Keratinocyte (primary cell): ENCODE results near the gene TRIM9. TPM values are rescaled to one million over a fixed set of nuclear protein-coding genes. Genes with fewer than 3 reads are reported as not detected.

ENCODE experiments used
- DNase-seq: peaks from one replicate; pipeline ENCODE4 v3.0.0-alpha.2; 2011; ENCODE audit warnings: low read depth, missing footprints, low spot score
- FAIRE-seq: peaks from 2 replicates; lab custom pipeline; 2011; peaks lifted over from hg19 to GRCh38; lab: Jason Lieb, UNC
- H2AFZ ChIP-seq: 2 replicates; pipeline ENCODE4 v1.6.0; 2012; ENCODE audit warnings: low read length, control low read depth, inconsistent platforms; ENCODE audit not compliant: control insufficient read depth
- H3K27ac ChIP-seq: 2 replicates; pipeline ENCODE4 v1.5.1; 2011; ENCODE audit warnings: low read length; ENCODE audit not compliant: control insufficient read depth, insufficient read depth
- H3K27me3 ChIP-seq: 3 replicates; pipeline ENCODE4 v1.6.0; 2011; ENCODE audit warnings: low read length; ENCODE audit not compliant: control insufficient read depth, insufficient read depth; ENCODE audit errors: extremely low read depth
- H3K36me3 ChIP-seq, 2 experiments: 2 replicates in 1 of 2; 3 replicates in 1 of 2; pipeline ENCODE4 v1.5.1; 2011; ENCODE audit warnings: low read length in 2 of 2, mild to moderate bottlenecking in 1 of 2; ENCODE audit not compliant: control insufficient read depth in 2 of 2, insufficient read depth in 2 of 2; ENCODE audit errors: extremely low read depth in 1 of 2
- H3K4me1 ChIP-seq: 3 replicates; pipeline ENCODE4 v1.5.1; 2011; ENCODE audit warnings: low read length; ENCODE audit not compliant: control insufficient read depth, insufficient read depth; ENCODE audit errors: extremely low read depth
- H3K4me2 ChIP-seq: 3 replicates; pipeline ENCODE4 v1.6.0; 2011; ENCODE audit warnings: low read depth, low read length; ENCODE audit not compliant: control insufficient read depth, insufficient read depth; ENCODE audit errors: extremely low read depth
- H3K4me3 ChIP-seq, 3 experiments: fragments of 200-600 bp in 1 of 3; sonication (generic) in 1 of 3; 2 replicates in 2 of 3; 3 replicates in 1 of 3; pipeline ENCODE4 v1.5.1; 2011 to 2016; ENCODE audit warnings: low read length in 3 of 3, mild to moderate bottlenecking in 3 of 3, control low read depth in 2 of 3, inconsistent platforms in 1 of 3, low read depth in 1 of 3, mixed read lengths in 1 of 3, mixed run types in 1 of 3, moderate library complexity in 1 of 3; ENCODE audit not compliant: control insufficient read depth in 2 of 3, insufficient read depth in 2 of 3; ENCODE audit errors: extremely low read depth in 1 of 3
- H3K79me2 ChIP-seq: 2 replicates; pipeline ENCODE4 v1.6.0; 2012; ENCODE audit warnings: low read length; ENCODE audit not compliant: control insufficient read depth, insufficient read depth
- H3K9ac ChIP-seq: 3 replicates; pipeline ENCODE4 v1.6.0; 2011; ENCODE audit warnings: low read length; ENCODE audit not compliant: control insufficient read depth, insufficient read depth; ENCODE audit errors: extremely low read depth
- H3K9me1 ChIP-seq: 3 replicates; pipeline ENCODE4 v1.6.0; 2011; ENCODE audit warnings: low read length; ENCODE audit not compliant: control insufficient read depth, insufficient read depth; ENCODE audit errors: extremely low read depth
- H3K9me3 ChIP-seq: 2 replicates; pipeline ENCODE4 v1.5.1; 2012; ENCODE audit warnings: low read depth, low read length; ENCODE audit not compliant: control insufficient read depth
- H4K20me1 ChIP-seq: 3 replicates; pipeline ENCODE4 v1.6.0; 2011; ENCODE audit warnings: low read length; ENCODE audit not compliant: control insufficient read depth, insufficient read depth; ENCODE audit errors: extremely low read depth
- EZH2 ChIP-seq: IDR thresholded peaks from one replicate; pipeline ENCODE4 v1.6.1; 2012; ENCODE audit warnings: inconsistent platforms, mild to moderate bottlenecking, low read length, moderate library complexity
- dilution Hi-C: fragments of 300-500 bp; cut with MboI; formaldehyde crosslinking; loops from one replicate; pipeline ENCODE4 v1.7.0; 2020; ENCODE audit warnings: low sequenced_read_pairs; ENCODE audit not compliant: extremely low pct_ligation_motif_present
- polyA plus RNA-seq, 5 experiments: library from polyadenylated mRNA; depleted of rRNA in 3 of 5; stranded (reverse) in 3 of 5; stranded (forward) in 1 of 5; unstranded in 1 of 5; fragments of >200 nt; gene quantifications; 1 replicate in 1 of 5; 2 replicates in 3 of 5; 3 replicates in 1 of 5; pipeline versions ENCODE4 v1.2.1 to v1.2.3, GENCODE V29; 2011 to 2012; ENCODE audit warnings: missing spikeins in 2 of 5, low read depth in 1 of 5, low replicate concordance in 1 of 5
- TF ChIP-seq, protein P1 (sequence below), 3 experiments: IDR thresholded peaks in 1 of 3; conservative IDR thresholded peaks in 1 of 3; optimal IDR thresholded peaks in 1 of 3; 2 replicates in 2 of 3; 3 replicates in 1 of 3; pipeline versions ENCODE3 to v1.5.1; 2011; ENCODE audit warnings: low read length in 3 of 3, mild to moderate bottlenecking in 3 of 3, moderate library complexity in 2 of 3, control low read depth in 1 of 3, inconsistent platforms in 1 of 3; ENCODE audit not compliant: insufficient read depth in 2 of 3; ENCODE audit errors: extremely low read depth in 1 of 3

Gene TRIM9
- polyA plus RNA-seq, 1 donor (not counting 4 experiments of a cell fraction or from before 2014, with no cell fraction given), result 0.04 TPM

DNA sequence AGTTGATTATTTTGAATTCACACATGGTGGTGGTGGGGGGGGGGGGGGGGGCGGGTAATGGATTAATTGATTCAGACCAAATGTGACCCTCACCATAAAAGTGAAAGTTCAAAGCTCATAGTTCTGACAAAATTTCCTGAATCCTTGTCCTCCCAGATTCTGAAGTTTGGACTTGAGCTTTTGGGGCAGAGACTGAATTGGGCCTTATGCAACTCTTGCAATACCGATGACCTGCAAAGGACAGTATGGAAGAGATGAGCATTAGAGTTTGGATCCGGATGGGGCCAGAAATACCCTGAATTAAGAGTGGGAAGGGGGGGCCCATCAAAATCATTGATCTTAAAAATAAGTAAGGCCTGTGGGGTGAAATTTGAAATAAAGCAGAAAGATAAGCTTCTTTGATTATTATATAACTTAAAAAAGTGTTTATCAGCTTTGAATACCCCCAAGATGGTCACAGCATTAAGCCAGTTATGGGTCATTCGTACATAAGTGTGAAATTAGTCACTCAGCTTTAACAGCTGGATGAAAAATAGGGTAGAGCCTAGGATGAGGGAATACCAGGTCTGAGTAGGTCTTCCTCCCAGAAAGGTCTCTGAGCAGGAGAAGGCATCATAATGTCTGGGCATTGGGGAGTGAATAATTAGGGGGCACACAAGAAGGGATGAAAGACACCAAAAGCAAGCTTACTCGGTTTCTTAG is 148.5 kb downstream of the TRIM9 start:
- no peaks in the 10 kb centered on the region for H3K9me1 ChIP-seq
- peaks cover 2 to 9% of the 10 kb centered on the region in 2 experiments for H3K36me3 ChIP-seq
- H3K4me3 ChIP-seq, result no peak overlapping the region
- H3K4me2 ChIP-seq, result no peak overlapping the region
- TF ChIP-seq EZH2, result no peak
- TF ChIP-seq, protein P1, sequence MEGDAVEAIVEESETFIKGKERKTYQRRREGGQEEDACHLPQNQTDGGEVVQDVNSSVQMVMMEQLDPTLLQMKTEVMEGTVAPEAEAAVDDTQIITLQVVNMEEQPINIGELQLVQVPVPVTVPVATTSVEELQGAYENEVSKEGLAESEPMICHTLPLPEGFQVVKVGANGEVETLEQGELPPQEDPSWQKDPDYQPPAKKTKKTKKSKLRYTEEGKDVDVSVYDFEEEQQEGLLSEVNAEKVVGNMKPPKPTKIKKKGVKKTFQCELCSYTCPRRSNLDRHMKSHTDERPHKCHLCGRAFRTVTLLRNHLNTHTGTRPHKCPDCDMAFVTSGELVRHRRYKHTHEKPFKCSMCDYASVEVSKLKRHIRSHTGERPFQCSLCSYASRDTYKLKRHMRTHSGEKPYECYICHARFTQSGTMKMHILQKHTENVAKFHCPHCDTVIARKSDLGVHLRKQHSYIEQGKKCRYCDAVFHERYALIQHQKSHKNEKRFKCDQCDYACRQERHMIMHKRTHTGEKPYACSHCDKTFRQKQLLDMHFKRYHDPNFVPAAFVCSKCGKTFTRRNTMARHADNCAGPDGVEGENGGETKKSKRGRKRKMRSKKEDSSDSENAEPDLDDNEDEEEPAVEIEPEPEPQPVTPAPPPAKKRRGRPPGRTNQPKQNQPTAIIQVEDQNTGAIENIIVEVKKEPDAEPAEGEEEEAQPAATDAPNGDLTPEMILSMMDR (optimal IDR thresholded peaks at IDR 0.05 in 1 of 3, IDR thresholded peaks at IDR 0.05 in 1 of 3, conservative IDR thresholded peaks at IDR 0.05 in 1 of 3; ENCODE audit: extremely low read depth in 1 of 3, insufficient read depth in 2 of 3, low read length in 3 of 3), result no peak
- no peaks in the 10 kb centered on the region for H3K9me3 ChIP-seq
- no peak overlapping the region for H3K27ac ChIP-seq
- no peak for FAIRE-seq
- H3K9ac ChIP-seq, result no peak overlapping the region
- no peaks in the 10 kb centered on the region for H4K20me1 ChIP-seq
- no peak overlapping the region for H2AFZ ChIP-seq
- DNase-seq, result no peak
- H3K79me2 ChIP-seq, result peaks cover 27% of the 10 kb centered on the region
- peaks cover 13% of the 10 kb centered on the region for H3K4me1 ChIP-seq
- H3K27me3 ChIP-seq, result no peaks in the 10 kb centered on the region
- dilution Hi-C loops, result no loop called here

DNA sequence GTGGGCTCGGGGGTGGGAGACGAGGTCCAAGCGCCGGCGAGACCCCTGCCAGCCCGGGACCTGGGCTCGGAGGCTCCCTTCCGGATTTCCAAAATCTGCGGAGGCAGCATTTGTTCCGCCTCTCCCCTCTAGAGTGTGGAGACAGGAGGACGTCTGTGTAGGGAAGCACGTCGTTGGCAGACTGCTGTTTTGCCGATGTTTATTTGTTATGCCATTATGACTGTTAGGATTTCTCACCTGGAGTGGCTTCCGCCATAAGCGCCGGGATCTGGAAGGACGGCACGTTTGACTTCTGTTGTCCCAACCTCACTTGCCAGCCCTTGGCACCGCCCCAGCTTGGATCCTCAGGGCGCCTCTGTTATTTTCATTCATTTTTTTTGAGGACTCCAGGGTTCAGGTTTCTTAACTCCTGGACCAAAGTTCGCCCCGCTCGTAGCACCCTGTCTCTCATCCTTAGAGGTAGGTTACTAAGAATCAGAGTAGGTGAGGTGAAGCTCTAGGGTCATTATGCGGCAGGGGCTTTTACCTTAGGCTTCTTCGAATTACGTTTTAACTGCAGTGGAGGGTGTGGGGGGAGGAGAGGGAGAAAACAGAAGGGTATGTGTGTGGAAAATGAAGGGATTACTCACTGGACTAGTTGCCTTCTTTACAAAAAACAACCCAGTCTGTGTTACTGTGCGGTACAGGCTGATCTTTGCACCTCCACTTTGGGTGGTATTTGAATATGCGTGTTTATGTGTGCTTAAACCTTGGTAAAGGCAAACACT is 150.1 kb downstream of the TRIM9 start:
- peak overlapping the region; percentile 85 for H3K27ac ChIP-seq
- TF ChIP-seq, protein P1 (optimal IDR thresholded peaks at IDR 0.05 in 1 of 3, IDR thresholded peaks at IDR 0.05 in 1 of 3, conservative IDR thresholded peaks at IDR 0.05 in 1 of 3; ENCODE audit: extremely low read depth in 1 of 3, insufficient read depth in 2 of 3, low read length in 3 of 3), result no peak
- TF ChIP-seq EZH2, result no peak
- no peaks in the 10 kb centered on the region for H3K9me1 ChIP-seq
- no peaks in the 10 kb centered on the region for H3K27me3 ChIP-seq
- peak; percentile 67 for FAIRE-seq
- H3K9ac ChIP-seq, result peak overlapping the region; percentile 85
- peak overlapping the region; percentile 89 for H3K4me2 ChIP-seq
- no peaks in the 10 kb centered on the region for H3K9me3 ChIP-seq
- peaks cover 23% of the 10 kb centered on the region for H3K4me1 ChIP-seq
- peaks cover 2 to 9% of the 10 kb centered on the region in 2 experiments for H3K36me3 ChIP-seq
- no peak for DNase-seq
- H3K79me2 ChIP-seq, result peaks cover 37% of the 10 kb centered on the region
- no peaks in the 10 kb centered on the region for H4K20me1 ChIP-seq
- H2AFZ ChIP-seq, result peak overlapping the region; percentile 73
- dilution Hi-C loops, result no loop called here
- peak overlapping the region; percentile 96 to 98 (median 96) for H3K4me3 ChIP-seq
